Liver (tissue), 9 donors: ENCODE data around the gene TMEM117. TPM values are rescaled to one million over a fixed set of nuclear protein-coding genes. Genes with fewer than 3 reads are reported as not detected.

Experiments
- DNase-seq: peaks from one replicate; pipeline ENCODE4 v3.0.0-alpha.2; 2017; ENCODE audit warnings: low spot score
- H3K27ac ChIP-seq, 2 donors: one replicate each; pipeline ENCODE4 v1.7.0; 2013; ENCODE audit warnings: inconsistent platforms in 2 of 2, low read length in 2 of 2, control low read depth in 1 of 2, low read depth in 1 of 2, mild to moderate bottlenecking in 1 of 2
- H3K27me3 ChIP-seq, 4 donors: one replicate each; pipeline versions ENCODE4 v1.6.1 to v1.7.0; 2013; ENCODE audit warnings: low read length in 3 of 4, inconsistent platforms in 1 of 4, mild to moderate bottlenecking in 1 of 4, moderate library complexity in 1 of 4; ENCODE audit not compliant: control insufficient read depth in 4 of 4, insufficient read depth in 4 of 4
- H3K36me3 ChIP-seq, 4 donors: one replicate each; pipeline versions ENCODE4 v1.6.1 to v1.7.0; 2013; ENCODE audit warnings: low read length in 3 of 4, mild to moderate bottlenecking in 3 of 4, low read depth in 1 of 4, moderate library complexity in 1 of 4; ENCODE audit not compliant: control insufficient read depth in 4 of 4, insufficient read depth in 3 of 4
- H3K4me1 ChIP-seq, 4 donors: one replicate each; pipeline versions ENCODE4 v1.6.1 to v1.7.0; 2013; ENCODE audit warnings: low read length in 3 of 4, mild to moderate bottlenecking in 3 of 4, moderate library complexity in 1 of 4; ENCODE audit not compliant: control insufficient read depth in 4 of 4, insufficient read depth in 4 of 4
- H3K4me3 ChIP-seq, 3 donors: one replicate each; pipeline versions ENCODE4 v1.6.1 to v1.7.0; 2013; ENCODE audit warnings: low read length in 3 of 3, control low read depth in 1 of 3, low read depth in 1 of 3, mild to moderate bottlenecking in 1 of 3
- H3K9ac ChIP-seq, 2 donors: one replicate each; pipeline ENCODE4 v1.7.0; 2013; ENCODE audit warnings: low read length in 2 of 2, mild to moderate bottlenecking in 2 of 2, moderate library complexity in 2 of 2, control low read depth in 1 of 2, low read depth in 1 of 2
- H3K9me3 ChIP-seq, 4 donors: one replicate each; pipeline versions ENCODE4 v1.6.1 to v1.7.0; 2013; ENCODE audit warnings: low read length in 3 of 4; ENCODE audit not compliant: control insufficient read depth in 4 of 4
- ATF3 ChIP-seq: IDR thresholded peaks from 2 replicates; pipeline ENCODE4 v1.6.1; 2016; ENCODE audit warnings: antibody characterized with exemption
- EGR1 ChIP-seq, 2 donors: IDR thresholded peaks; 2 replicates each; pipeline ENCODE4 v1.6.1; 2016 to 2018; ENCODE audit warnings: antibody characterized with exemption in 2 of 2, low read depth in 2 of 2
- FOXA1 ChIP-seq: IDR thresholded peaks from 2 replicates; pipeline ENCODE4 v1.6.1; 2016; ENCODE audit warnings: antibody characterized with exemption
- FOXA2 ChIP-seq: IDR thresholded peaks from 2 replicates; pipeline ENCODE4 v1.6.1; 2016; ENCODE audit warnings: antibody characterized with exemption
- GABPA ChIP-seq, 2 donors: IDR thresholded peaks in 1 of 2; conservative IDR thresholded peaks in 1 of 2; 2 replicates each; pipeline ENCODE4 v1.6.1; 2016; ENCODE audit warnings: antibody characterized with exemption in 2 of 2, mild to moderate bottlenecking in 1 of 2, moderate library complexity in 1 of 2
- HNF4A ChIP-seq, 2 donors: conservative IDR thresholded peaks; 2 replicates each; pipeline ENCODE4 v1.6.1; 2016; ENCODE audit warnings: antibody characterized with exemption in 2 of 2, mild to moderate bottlenecking in 2 of 2
- HNF4G ChIP-seq: IDR thresholded peaks from 2 replicates; pipeline ENCODE4 v1.6.1; 2016; ENCODE audit warnings: antibody characterized with exemption
- JUND ChIP-seq, 2 donors: IDR thresholded peaks; 2 replicates each; pipeline ENCODE4 v1.6.1; 2016; ENCODE audit warnings: antibody characterized with exemption in 2 of 2
- NR2F2 ChIP-seq: IDR thresholded peaks from 2 replicates; pipeline ENCODE4 v1.6.1; 2016; ENCODE audit warnings: antibody characterized with exemption
- RAD21 ChIP-seq, 2 donors: IDR thresholded peaks; 2 replicates each; pipeline ENCODE4 v1.6.1; 2016; ENCODE audit warnings: antibody characterized with exemption in 2 of 2, mild to moderate bottlenecking in 2 of 2
- REST ChIP-seq: IDR thresholded peaks from 2 replicates; pipeline ENCODE4 v1.6.1; 2016; ENCODE audit warnings: antibody characterized with exemption, mild to moderate bottlenecking
- RXRA ChIP-seq, 2 donors: IDR thresholded peaks; 2 replicates each; pipeline ENCODE4 v1.6.1; 2017 to 2018; ENCODE audit warnings: antibody characterized with exemption in 2 of 2, mild to moderate bottlenecking in 1 of 2
- SP1 ChIP-seq: IDR thresholded peaks from 2 replicates; pipeline ENCODE4 v1.6.1; 2018; ENCODE audit warnings: antibody characterized with exemption, mild to moderate bottlenecking
- TAF1 ChIP-seq: conservative IDR thresholded peaks from 2 replicates; pipeline ENCODE4 v1.6.1; 2016; ENCODE audit warnings: antibody characterized with exemption, mild to moderate bottlenecking
- YY1 ChIP-seq: IDR thresholded peaks from 2 replicates; pipeline ENCODE4 v1.6.1; 2016; ENCODE audit warnings: antibody characterized with exemption, mild to moderate bottlenecking
- WGBS: extraction: QIAGEN DNeasy Blood & Tissue Kit; methylation state at CpG from one replicate; pipeline ENCODE4 v1.1.7; 2013; 5-methylcytosine and 5-hydroxymethylcytosine counted together
- polyA plus RNA-seq, 2 donors: library from polyadenylated mRNA; stranded (reverse) in 1 of 2; unstranded in 1 of 2; fragments of 200-250 nt in 1 of 2; fragments of >200 nt in 1 of 2; fragmentation: Nextera tagmentation in 1 of 2; extraction: Ambion mirVana in 1 of 2; gene quantifications; one replicate each; pipeline versions ENCODE4 v1.2.1 to v1.2.3, GENCODE V29; 2013 to 2015
- total RNA-seq, 2 donors: library from RNA; depleted of rRNA; stranded (reverse); fragments of >200 nt; gene quantifications; one replicate each; pipeline ENCODE4 v1.2.3, GENCODE V29; 2014
- TF ChIP-seq, protein P1 (sequence below): IDR thresholded peaks from 2 replicates; pipeline ENCODE4 v1.6.1; 2016; ENCODE audit warnings: antibody characterized with exemption
- TF ChIP-seq, protein P2 (sequence below): fragments of 150-350 bp; IDR thresholded peaks from 2 replicates; pipeline ENCODE4 v1.5.1; 2017; ENCODE audit warnings: improper control_type of control experiment, low read depth, low read length; ENCODE audit not compliant: missing input control
- TF ChIP-seq, protein P3 (sequence below): IDR thresholded peaks from 2 replicates; pipeline ENCODE4 v1.6.1; 2016; ENCODE audit warnings: antibody characterized with exemption
- donor health status: healthy.
- donor health status: healthy.
- donor health status: healthy.
- donor health status: healthy.
- donor health status: healthy.

TMEM117 gene
- total and polyA plus RNA-seq, 4 donors: 2.0 to 5.9 (median 3.9) TPM

- H3K27ac ChIP-seq: no peak overlapping the region
- TF ChIP-seq FOXA2: no peak
- TF ChIP-seq, protein P1, sequence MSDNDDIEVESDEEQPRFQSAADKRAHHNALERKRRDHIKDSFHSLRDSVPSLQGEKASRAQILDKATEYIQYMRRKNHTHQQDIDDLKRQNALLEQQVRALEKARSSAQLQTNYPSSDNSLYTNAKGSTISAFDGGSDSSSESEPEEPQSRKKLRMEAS: no peak
- TF ChIP-seq GABPA (IDR thresholded peaks at IDR 0.05 in 1 of 2, conservative IDR thresholded peaks at IDR 0.05 in 1 of 2): no peak
- no peak for TF ChIP-seq YY1
- TF ChIP-seq TAF1: no peak
- no peak for TF ChIP-seq REST
- no peak for TF ChIP-seq HNF4A (conservative IDR thresholded peaks at IDR 0.05)
- TF ChIP-seq, protein P2, sequence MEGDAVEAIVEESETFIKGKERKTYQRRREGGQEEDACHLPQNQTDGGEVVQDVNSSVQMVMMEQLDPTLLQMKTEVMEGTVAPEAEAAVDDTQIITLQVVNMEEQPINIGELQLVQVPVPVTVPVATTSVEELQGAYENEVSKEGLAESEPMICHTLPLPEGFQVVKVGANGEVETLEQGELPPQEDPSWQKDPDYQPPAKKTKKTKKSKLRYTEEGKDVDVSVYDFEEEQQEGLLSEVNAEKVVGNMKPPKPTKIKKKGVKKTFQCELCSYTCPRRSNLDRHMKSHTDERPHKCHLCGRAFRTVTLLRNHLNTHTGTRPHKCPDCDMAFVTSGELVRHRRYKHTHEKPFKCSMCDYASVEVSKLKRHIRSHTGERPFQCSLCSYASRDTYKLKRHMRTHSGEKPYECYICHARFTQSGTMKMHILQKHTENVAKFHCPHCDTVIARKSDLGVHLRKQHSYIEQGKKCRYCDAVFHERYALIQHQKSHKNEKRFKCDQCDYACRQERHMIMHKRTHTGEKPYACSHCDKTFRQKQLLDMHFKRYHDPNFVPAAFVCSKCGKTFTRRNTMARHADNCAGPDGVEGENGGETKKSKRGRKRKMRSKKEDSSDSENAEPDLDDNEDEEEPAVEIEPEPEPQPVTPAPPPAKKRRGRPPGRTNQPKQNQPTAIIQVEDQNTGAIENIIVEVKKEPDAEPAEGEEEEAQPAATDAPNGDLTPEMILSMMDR: no peak
- no peak for TF ChIP-seq EGR1 (IDR thresholded peaks at IDR 0.05; ENCODE audit: low read depth in 2 of 2)
- TF ChIP-seq RXRA (IDR thresholded peaks at IDR 0.05): no peak
- no peak for TF ChIP-seq FOXA1
- no peak for TF ChIP-seq JUND (IDR thresholded peaks at IDR 0.05)
- no peak for TF ChIP-seq HNF4G
- no peak for TF ChIP-seq ATF3
- TF ChIP-seq, protein P3, sequence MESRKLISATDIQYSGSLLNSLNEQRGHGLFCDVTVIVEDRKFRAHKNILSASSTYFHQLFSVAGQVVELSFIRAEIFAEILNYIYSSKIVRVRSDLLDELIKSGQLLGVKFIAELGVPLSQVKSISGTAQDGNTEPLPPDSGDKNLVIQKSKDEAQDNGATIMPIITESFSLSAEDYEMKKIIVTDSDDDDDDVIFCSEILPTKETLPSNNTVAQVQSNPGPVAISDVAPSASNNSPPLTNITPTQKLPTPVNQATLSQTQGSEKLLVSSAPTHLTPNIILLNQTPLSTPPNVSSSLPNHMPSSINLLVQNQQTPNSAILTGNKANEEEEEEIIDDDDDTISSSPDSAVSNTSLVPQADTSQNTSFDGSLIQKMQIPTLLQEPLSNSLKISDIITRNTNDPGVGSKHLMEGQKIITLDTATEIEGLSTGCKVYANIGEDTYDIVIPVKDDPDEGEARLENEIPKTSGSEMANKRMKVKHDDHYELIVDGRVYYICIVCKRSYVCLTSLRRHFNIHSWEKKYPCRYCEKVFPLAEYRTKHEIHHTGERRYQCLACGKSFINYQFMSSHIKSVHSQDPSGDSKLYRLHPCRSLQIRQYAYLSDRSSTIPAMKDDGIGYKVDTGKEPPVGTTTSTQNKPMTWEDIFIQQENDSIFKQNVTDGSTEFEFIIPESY: no peak
- no peak for TF ChIP-seq RAD21 (IDR thresholded peaks at IDR 0.05)
- no peak for TF ChIP-seq SP1
- no peak for TF ChIP-seq NR2F2
- H3K9me3 ChIP-seq: no peaks in the 10 kb centered on the region
- H3K36me3 ChIP-seq: no peaks in the 10 kb centered on the region
- no peak for DNase-seq
- no peaks in the 10 kb centered on the region for H3K27me3 ChIP-seq
- 99% methylated on average over 4 of the region's 4 CpGs for WGBS
- H3K9ac ChIP-seq: no peak overlapping the region
- no peaks in the 10 kb centered on the region for H3K4me1 ChIP-seq
- H3K4me3 ChIP-seq: no peak overlapping the region
Observed at GRCh38 chr12:44029194-44029593, 193.3 kb downstream of the TMEM117 start.
